H4 (cell line): ENCODE measurements around the gene MBNL2. TPM values are rescaled to one million over a fixed set of nuclear protein-coding genes. Genes with fewer than 3 reads are reported as not detected.

ENCODE experiments used
- DNase-seq: peaks from one replicate; pipeline ENCODE4 v3.0.0-alpha.2; 2015; ENCODE audit warnings: low spot score
- total RNA-seq: library from RNA; depleted of rRNA; stranded (reverse); fragments of >200 nt; shearing (Covaris generic); gene quantifications from 2 replicates; pipeline ENCODE4 v1.2.3, GENCODE V29; 2014; rRNA removed

Gene MBNL2
- total RNA-seq, 1 experiment from 2014 or later: 28.0 TPM

DNA sequence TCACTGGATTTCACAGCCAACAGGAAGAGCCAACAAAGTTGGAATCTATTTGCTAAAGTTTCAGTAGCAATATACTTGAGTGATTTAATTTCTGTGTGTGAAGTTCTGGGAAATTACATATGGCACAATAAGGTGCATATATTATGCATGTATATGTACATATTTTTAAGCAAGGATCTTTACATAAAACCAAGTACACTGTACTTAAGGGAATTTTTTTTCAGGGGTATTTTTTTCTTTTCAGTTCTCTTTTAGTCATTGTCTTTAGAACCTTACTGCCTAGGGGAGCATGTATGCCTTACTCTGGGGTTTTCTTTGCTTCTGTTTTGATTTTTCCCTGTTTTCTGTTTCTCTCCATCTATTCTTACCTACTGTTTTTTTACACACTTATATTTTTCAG, 219.2 kb downstream of the MBNL2 start:
- DNase-seq: no peak

Other genes starting within 250 kb of the MBNL2 start
- 3.3 and 4.0 TPM in 2 replicates for gene OXGR1, start 227.9 kb upstream of the MBNL2 start, total RNA-seq
- 17.6 and 19.0 TPM in 2 replicates for gene RAP2A, start 211.8 kb downstream of the MBNL2 start, total RNA-seq